Thoracic aorta endothelial cell (primary cell): ENCODE results near the gene CLDN4. TPM values are rescaled to one million over a fixed set of nuclear protein-coding genes. Genes with fewer than 3 reads are reported as not detected.

Experiments
- total RNA-seq: library from RNA; depleted of rRNA; stranded (reverse); fragments of >200 nt; gene quantifications from 2 replicates; pipeline ENCODE4 v1.2.3, GENCODE V29; 2012

CLDN4 gene
- under 0.01 TPM in 1 of 2 replicates, not detected in the other for total RNA-seq

GRCh38 chr7:73830681-73831583, at the start of gene CLDN4:
Gene CLDN4, plus strand, starts transcription at chr7:73830996. Its CDS starts 206 bp downstream, at chr7:73831202.

GRCh38 chr7:73842067-73842976, 11.5 kb downstream of the CLDN4 start, which contains the start of gene METTL27:
Gene METTL27, minus strand, starts transcription at chr7:73842516. Its CDS starts 376 bp downstream, at chr7:73842140.

GRCh38 chr7:73860859-73861258, 30.1 kb downstream of the CLDN4 start, which contains the start of gene TMEM270:
Gene TMEM270, plus strand, starts transcription at chr7:73861159. Its CDS starts 36 bp downstream, at chr7:73861195.

Other genes starting within 250 kb of the CLDN4 start
- gene MLXIPL, start 206.5 kb upstream of the CLDN4 start, total RNA-seq: not detected in 2 replicates
- 1.9 and 2.1 TPM in 2 replicates for gene VPS37D, start 163.2 kb upstream of the CLDN4 start, total RNA-seq
- 2.7 and 3.1 TPM in 2 replicates for gene DNAJC30, start 147.5 kb upstream of the CLDN4 start, total RNA-seq
- 46.1 and 48.5 TPM in 2 replicates for gene BUD23, start 147.4 kb upstream of the CLDN4 start, total RNA-seq
- gene STX1A, start 111.3 kb upstream of the CLDN4 start, total RNA-seq: 14.8 and 17.0 TPM in 2 replicates
- gene ABHD11, start 92.2 kb upstream of the CLDN4 start, total RNA-seq: 7.4 and 10.1 TPM in 2 replicates
- gene CLDN3, start 60.7 kb upstream of the CLDN4 start, total RNA-seq: 0.27 and 0.43 TPM in 2 replicates
- 0.66 and 4.7 TPM in 2 replicates for gene METTL27, start 11.5 kb downstream of the CLDN4 start, total RNA-seq
- not detected in 2 replicates for gene TMEM270, start 30.2 kb downstream of the CLDN4 start, total RNA-seq
- 0.07 and 0.13 TPM in 2 replicates for gene ELN, start 197.2 kb downstream of the CLDN4 start, total RNA-seq